Stimulated activated CD8-positive, alpha-beta memory T cell treated with anti-CD3 and anti-CD28 coated beads, Interleukin-15, amount 100 ng/mL, for 1 hour (primary cell): ENCODE measurements around the gene CHST10.
"Not testable (repeated sequence)": the region's sequence is repeated elsewhere in the genome, so short reads cannot be mapped to it uniquely, and the experiment has no call there.

Experiments used
- DNase-seq: peaks from one replicate; pipeline ENCODE4 v3.0.0-alpha.2; 2020; ENCODE audit warnings: low read depth

The CHST10 gene

GRCh38 chr2:100416935-100417710, at the start of gene CHST10:
TSS of gene CHST10 (minus strand) at chr2:100417668. CDS start at chr2:100406675, 10,993 bp downstream.
- peak; percentile 11 for DNase-seq

- DNase-seq: no peak
Observed at GRCh38 chr2:100460904-100461530, 43.5 kb upstream of the CHST10 start.

- DNase-seq: not testable (repeated sequence)
Observed at GRCh38 chr2:100456357-100456756, 38.9 kb upstream of the CHST10 start.

GRCh38 chr2:100453853-100454252, 36.4 kb upstream of the CHST10 start:
- DNase-seq: no peak

- DNase-seq: no peak
Observed at GRCh38 chr2:100451734-100452133, 34.3 kb upstream of the CHST10 start.

GRCh38 chr2:100451092-100451491, 33.6 kb upstream of the CHST10 start:
- DNase-seq: no peak

- DNase-seq: no peak
Observed at GRCh38 chr2:100446696-100447095, 29.2 kb upstream of the CHST10 start.

- no peak for DNase-seq
Observed at GRCh38 chr2:100437751-100438150, 20.3 kb upstream of the CHST10 start.

- no peak for DNase-seq
Observed at GRCh38 chr2:100429726-100430125, 12.3 kb upstream of the CHST10 start.

- peak; percentile 61 for DNase-seq
Observed at GRCh38 chr2:100427627-100428258, 10.3 kb upstream of the CHST10 start.

- no peak for DNase-seq
Observed at GRCh38 chr2:100427111-100427510, 9.6 kb upstream of the CHST10 start.

GRCh38 chr2:100426384-100426720, 8.9 kb upstream of the CHST10 start:
- DNase-seq: no peak

GRCh38 chr2:100425573-100426383, 8.3 kb upstream of the CHST10 start:
- no peak for DNase-seq

GRCh38 chr2:100425107-100425506, 7.6 kb upstream of the CHST10 start:
- no peak for DNase-seq

GRCh38 chr2:100424277-100424875, 6.9 kb upstream of the CHST10 start:
- no peak for DNase-seq

- no peak for DNase-seq
Observed at GRCh38 chr2:100423631-100424030, 6.2 kb upstream of the CHST10 start.

- no peak for DNase-seq
Observed at GRCh38 chr2:100422320-100423055, 5.0 kb upstream of the CHST10 start.

- DNase-seq: no peak
Observed at GRCh38 chr2:100419915-100420314, 2.4 kb upstream of the CHST10 start.

- no peak for DNase-seq
Observed at GRCh38 chr2:100418406-100418962, 1.0 kb upstream of the CHST10 start.

GRCh38 chr2:100417711-100418124, 250 bp upstream of the CHST10 start:
- DNase-seq: no peak

- DNase-seq: no peak
Observed at GRCh38 chr2:100416397-100416934, 1.0 kb downstream of the CHST10 start.
